ENCODE data around the gene APBB1IP. TPM values are rescaled to one million over a fixed set of nuclear protein-coding genes. Genes with fewer than 3 reads are reported as not detected.
A peak's percentile ranks its signal among the peaks of the same experiment; 100 is the strongest.

Gene APBB1IP
- total RNA-seq, 3 donors from 2014 or later (not counting 1 experiment from before 2014, with no cell fraction given), result 92.5 to 119 (median 100) TPM

DNA sequence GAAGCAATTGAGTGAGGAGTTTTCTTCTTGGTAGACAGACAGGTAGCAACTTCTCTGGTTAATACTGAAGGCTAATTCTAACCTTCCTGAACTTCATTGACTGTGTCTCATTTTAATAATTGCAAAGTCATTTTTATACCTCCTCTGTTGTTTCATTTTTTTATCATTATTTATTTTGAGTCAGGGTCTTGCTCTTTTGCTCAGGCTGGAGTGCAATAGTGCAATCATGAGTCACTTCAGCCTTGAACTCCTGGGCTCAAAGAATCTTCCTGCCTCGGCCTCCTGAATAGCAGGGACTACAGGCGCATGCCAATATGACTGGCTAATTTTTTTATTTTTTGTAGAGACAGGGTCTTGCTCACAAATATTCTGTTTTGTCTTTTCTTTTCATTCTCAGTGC lies 45.4 kb downstream of the APBB1IP start:
- H3K27ac ChIP-seq (ENCODE audit: low read length), result peak overlapping the region; percentile 8
- no peak for ATAC-seq
- H3K4me1 ChIP-seq (ENCODE audit: control insufficient read depth, insufficient read depth, low read length), result peaks cover 66% of the 10 kb centered on the region
- H3K9me3 ChIP-seq (ENCODE audit: control insufficient read depth, insufficient read depth, low read length), result no peaks in the 10 kb centered on the region
- DNase-seq, result peak in 1 of 2 donors; percentile 40
- H3K4me3 Mint-ChIP-seq, result peak overlapping the region; percentile 67
- no peaks in the 10 kb centered on the region for H3K36me3 Mint-ChIP-seq
- TF ChIP-seq, protein P1, sequence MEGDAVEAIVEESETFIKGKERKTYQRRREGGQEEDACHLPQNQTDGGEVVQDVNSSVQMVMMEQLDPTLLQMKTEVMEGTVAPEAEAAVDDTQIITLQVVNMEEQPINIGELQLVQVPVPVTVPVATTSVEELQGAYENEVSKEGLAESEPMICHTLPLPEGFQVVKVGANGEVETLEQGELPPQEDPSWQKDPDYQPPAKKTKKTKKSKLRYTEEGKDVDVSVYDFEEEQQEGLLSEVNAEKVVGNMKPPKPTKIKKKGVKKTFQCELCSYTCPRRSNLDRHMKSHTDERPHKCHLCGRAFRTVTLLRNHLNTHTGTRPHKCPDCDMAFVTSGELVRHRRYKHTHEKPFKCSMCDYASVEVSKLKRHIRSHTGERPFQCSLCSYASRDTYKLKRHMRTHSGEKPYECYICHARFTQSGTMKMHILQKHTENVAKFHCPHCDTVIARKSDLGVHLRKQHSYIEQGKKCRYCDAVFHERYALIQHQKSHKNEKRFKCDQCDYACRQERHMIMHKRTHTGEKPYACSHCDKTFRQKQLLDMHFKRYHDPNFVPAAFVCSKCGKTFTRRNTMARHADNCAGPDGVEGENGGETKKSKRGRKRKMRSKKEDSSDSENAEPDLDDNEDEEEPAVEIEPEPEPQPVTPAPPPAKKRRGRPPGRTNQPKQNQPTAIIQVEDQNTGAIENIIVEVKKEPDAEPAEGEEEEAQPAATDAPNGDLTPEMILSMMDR (IDR thresholded peaks at IDR 0.05), result no peak
- H3K9me3 Mint-ChIP-seq, result no peaks in the 10 kb centered on the region
- intact Hi-C loops (cut with micrococcal nuclease), result loop anchor here (2.0 to 10.0 kb wide), 2 partner anchors 15 to 671 kb away; partner anchors contain the start of genes MASTL and YME1L1
- H3K36me3 ChIP-seq (ENCODE audit: control insufficient read depth, insufficient read depth, low read length), result peaks cover 4% of the 10 kb centered on the region
- 63% methylated on average over 2 of the region's 2 CpGs for WGBS (ENCODE audit: insufficient coverage)
- peak overlapping the region; percentile 97 to 98 for H3K27ac Mint-ChIP-seq
- no peak overlapping the region for H3K4me3 ChIP-seq (ENCODE audit: low read length)
- H3K27me3 Mint-ChIP-seq (ENCODE audit: low read depth in 2 of 2), result no peaks in the 10 kb centered on the region
- H3K27me3 ChIP-seq (ENCODE audit: control insufficient read depth, insufficient read depth, low read length), result no peaks in the 10 kb centered on the region
- H3K4me1 Mint-ChIP-seq, result peaks cover 72 to 74% of the 10 kb centered on the region in 2 donors

DNA sequence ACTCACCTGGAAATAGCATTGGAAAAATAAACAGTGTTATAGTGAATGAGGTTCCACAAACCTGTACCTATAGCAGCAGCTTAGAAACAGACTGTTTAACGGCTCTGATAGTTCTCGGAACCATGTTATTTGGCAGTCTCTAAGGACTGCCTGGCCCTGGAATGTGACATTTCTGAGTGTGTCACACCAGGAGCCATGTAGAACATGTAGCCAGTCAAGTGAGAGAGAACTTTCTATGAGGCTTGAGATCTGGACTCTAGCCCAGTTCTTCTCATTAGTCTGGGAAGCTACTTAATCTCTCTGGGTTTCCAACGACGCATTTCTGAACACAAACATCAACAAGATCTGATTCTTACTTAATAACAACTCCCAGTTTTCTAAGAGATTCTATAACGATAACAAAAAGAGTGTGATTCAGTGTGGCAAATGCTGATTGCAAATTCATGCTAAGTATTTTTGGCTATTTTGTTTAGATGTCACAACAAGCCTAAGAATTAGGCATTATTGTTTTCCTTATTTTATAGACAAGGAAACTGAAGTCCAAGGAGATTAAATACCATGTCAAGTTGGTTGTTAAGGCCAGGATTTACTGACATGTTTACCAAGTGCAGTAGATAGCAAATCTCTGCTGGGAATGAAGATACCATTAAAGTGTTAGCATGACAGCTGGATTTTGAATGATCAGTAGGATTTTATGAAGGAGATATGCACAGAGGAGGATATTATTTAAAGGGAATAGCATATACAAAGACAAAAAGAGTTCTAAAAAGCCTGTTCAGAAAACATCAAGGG lies 47.2 kb downstream of the APBB1IP start:
- Histone ChIP-seq H3K4me3 (ENCODE audit: low read length) (no peak overlapping the region), H3K4me1 (ENCODE audit: control insufficient read depth, insufficient read depth, low read length) (peaks cover 61% of the 10 kb centered on the region), H3K27ac (ENCODE audit: low read length) (peak overlapping the region; percentile 59), H3K36me3 (ENCODE audit: control insufficient read depth, insufficient read depth, low read length) (peaks cover 5% of the 10 kb centered on the region), H3K9me3 (ENCODE audit: control insufficient read depth, insufficient read depth, low read length) (no peaks in the 10 kb centered on the region), H3K27me3 (ENCODE audit: control insufficient read depth, insufficient read depth, low read length) (no peaks in the 10 kb centered on the region)
- Mint-ChIP-seq H3K27me3 (ENCODE audit: low read depth in 2 of 2) (no peaks in the 10 kb centered on the region), H3K9me3 (no peaks in the 10 kb centered on the region), H3K4me1 (peaks cover 73 to 76% of the 10 kb centered on the region in 2 donors), H3K27ac (peak overlapping the region; percentile 96 to 98), H3K4me3 (peak overlapping the region; percentile 38), H3K36me3 (no peaks in the 10 kb centered on the region)
- 83% methylated on average over 4 of the region's 5 CpGs for WGBS (ENCODE audit: insufficient coverage)
- ATAC-seq (no peak), DNase-seq (no peak)
- TF ChIP-seq, protein P1 (IDR thresholded peaks at IDR 0.05), result no peak
- intact Hi-C loops (cut with micrococcal nuclease), result loop anchor here (5.0 to 10.0 kb wide), 2 partner anchors 669 to 1847 kb away; partner anchors contain the start of genes MASTL and YME1L1

DNA sequence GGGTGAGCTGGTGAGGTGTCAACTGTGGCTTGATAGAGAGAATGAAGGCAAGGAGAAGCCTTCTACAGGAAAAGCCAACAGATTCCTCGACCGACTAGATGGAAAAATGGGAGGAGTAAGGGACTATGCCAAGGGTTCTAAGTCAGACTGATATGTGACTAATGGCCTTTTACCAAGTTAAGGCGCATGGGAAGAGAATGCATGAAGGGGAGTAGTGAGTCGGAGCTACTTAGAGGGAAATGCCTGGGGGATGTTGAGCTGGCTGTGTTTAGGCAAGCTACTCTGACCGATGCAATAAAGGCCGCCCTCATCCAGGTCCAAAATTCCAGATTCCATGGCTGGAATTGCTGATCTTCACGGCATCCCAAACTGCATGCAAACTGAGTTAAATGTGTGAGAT lies 48.2 kb downstream of the APBB1IP start:
- H3K4me1 Mint-ChIP-seq, result peaks cover 66 to 69% of the 10 kb centered on the region in 2 donors
- Histone ChIP-seq H3K4me1 (ENCODE audit: control insufficient read depth, insufficient read depth, low read length) (peaks cover 52% of the 10 kb centered on the region), H3K4me3 (ENCODE audit: low read length) (no peak overlapping the region), H3K9me3 (ENCODE audit: control insufficient read depth, insufficient read depth, low read length) (no peaks in the 10 kb centered on the region), H3K36me3 (ENCODE audit: control insufficient read depth, insufficient read depth, low read length) (peaks cover 5% of the 10 kb centered on the region), H3K27me3 (ENCODE audit: control insufficient read depth, insufficient read depth, low read length) (no peaks in the 10 kb centered on the region), H3K27ac (ENCODE audit: low read length) (peak overlapping the region; percentile 90)
- H3K27me3 Mint-ChIP-seq (ENCODE audit: low read depth in 2 of 2), result no peaks in the 10 kb centered on the region
- peak overlapping the region; percentile 96 to 98 for H3K27ac Mint-ChIP-seq
- WGBS (ENCODE audit: insufficient coverage), result 87% methylated on average over 7 of the region's 7 CpGs
- no peaks in the 10 kb centered on the region for H3K9me3 Mint-ChIP-seq
- DNase-seq (no peak), ATAC-seq (no peak)
- TF ChIP-seq, protein P1 (IDR thresholded peaks at IDR 0.05), result no peak
- H3K36me3 Mint-ChIP-seq, result no peaks in the 10 kb centered on the region
- intact Hi-C loops (cut with micrococcal nuclease), result loop anchor here (2.0 to 10.0 kb wide), 3 partner anchors 48 to 1846 kb away; partner anchors contain the start of genes APBB1IP, MASTL and YME1L1
- peak overlapping the region; percentile 78 for H3K4me3 Mint-ChIP-seq

Data from natural killer cell (primary cell).